HFFc6 (cell line): ENCODE measurements around the gene NPSR1. TPM values are rescaled to one million over a fixed set of nuclear protein-coding genes. Genes with fewer than 3 reads are reported as not detected.

Source experiments
- DNase-seq: peaks from one replicate; pipeline ENCODE4 v3.0.0-alpha.2; 2018
- H3K27ac Mint-ChIP-seq: 2 replicates; pipeline ENCODE4 v1.8.0; 2020; ENCODE audit warnings: mild to moderate bottlenecking, mixed read lengths
- H3K27me3 Mint-ChIP-seq: 2 replicates; pipeline ENCODE4 v1.8.0; 2021; ENCODE audit warnings: mild to moderate bottlenecking, moderate library complexity, mixed read lengths; ENCODE audit not compliant: insufficient read depth
- H3K36me3 Mint-ChIP-seq: 2 replicates; pipeline ENCODE4 v1.8.0; 2021; ENCODE audit warnings: low read depth, mixed read lengths
- H3K4me1 Mint-ChIP-seq: 2 replicates; pipeline ENCODE4 v1.8.0; 2020; ENCODE audit warnings: low read depth, mixed read lengths
- H3K4me3 Mint-ChIP-seq: 2 replicates; pipeline ENCODE4 v1.8.0; 2020; ENCODE audit warnings: mild to moderate bottlenecking, moderate library complexity, mixed read lengths
- H3K9me3 Mint-ChIP-seq: 2 replicates; pipeline ENCODE4 v1.8.0; 2020; ENCODE audit warnings: mild to moderate bottlenecking, mixed read lengths
- total RNA-seq, 6 experiments: library from RNA; stranded (reverse); fragmentation: NEBNext Ultra II Directional; extraction: Animal tissue kit (Norgen Biotek cat#: 25700); gene quantifications; 2 replicates in 1 of 6; 3 replicates in 5 of 6; pipeline ENCODE4 v1.2.3, GENCODE V29; 2021
- TF ChIP-seq, protein P1 (sequence below): fragments of 200-600 bp; sonication (generic); IDR thresholded peaks from 2 replicates; pipeline ENCODE4 v1.5.0; 2021; ENCODE audit warnings: antibody characterized with exemption, mild to moderate bottlenecking

The NPSR1 gene
- total RNA-seq, 6 experiments from 2014 or later: not detected

DNA sequence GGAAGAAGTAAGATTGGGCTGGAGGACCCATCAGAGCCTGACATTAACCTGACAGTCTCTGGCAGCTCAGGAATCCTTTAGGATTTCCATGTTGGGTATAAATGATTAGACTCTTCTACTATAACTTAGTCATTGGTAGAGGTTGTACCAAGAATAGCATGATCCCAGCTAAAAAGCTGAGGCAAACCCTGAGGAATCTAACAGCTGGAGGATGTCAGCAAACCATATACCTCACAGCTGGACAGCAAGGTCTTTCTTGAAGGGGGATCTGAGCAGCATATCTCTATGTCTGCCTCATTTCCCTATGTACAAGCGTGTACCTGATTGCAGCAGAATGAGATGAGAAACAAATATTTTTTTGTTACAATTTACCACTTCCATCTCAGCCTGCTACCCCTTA is 103.2 kb downstream of the NPSR1 start:
- H3K27ac Mint-ChIP-seq: no peak overlapping the region

DNA sequence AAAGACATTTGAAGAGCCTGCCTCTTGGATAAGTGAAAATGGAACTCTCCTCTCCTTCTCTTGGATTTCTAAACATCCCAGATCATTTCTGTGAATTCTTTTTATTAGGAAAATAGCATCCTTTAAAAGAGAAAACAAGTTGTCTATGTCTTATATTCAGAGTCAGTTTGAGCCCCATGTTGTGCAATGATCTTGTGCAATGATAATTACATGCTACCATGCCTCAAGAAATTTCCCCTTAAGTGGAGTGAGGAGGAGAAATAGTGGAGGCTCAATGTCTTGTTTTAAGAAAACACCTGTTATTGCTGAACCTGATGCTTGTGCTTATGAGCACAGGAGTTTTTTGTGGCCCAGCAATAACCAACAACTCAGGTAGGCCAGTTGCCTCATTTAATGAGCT is 103.6 kb downstream of the NPSR1 start:
- no peaks in the 10 kb centered on the region for H3K9me3 Mint-ChIP-seq
- no peak overlapping the region for H3K27ac Mint-ChIP-seq
- DNase-seq: no peak
- no peaks in the 10 kb centered on the region for H3K36me3 Mint-ChIP-seq
- H3K4me1 Mint-ChIP-seq: no peaks in the 10 kb centered on the region
- H3K27me3 Mint-ChIP-seq: peaks cover 1% of the 10 kb centered on the region; the same call in 1 of the 2 replicates
- TF ChIP-seq, protein P1, sequence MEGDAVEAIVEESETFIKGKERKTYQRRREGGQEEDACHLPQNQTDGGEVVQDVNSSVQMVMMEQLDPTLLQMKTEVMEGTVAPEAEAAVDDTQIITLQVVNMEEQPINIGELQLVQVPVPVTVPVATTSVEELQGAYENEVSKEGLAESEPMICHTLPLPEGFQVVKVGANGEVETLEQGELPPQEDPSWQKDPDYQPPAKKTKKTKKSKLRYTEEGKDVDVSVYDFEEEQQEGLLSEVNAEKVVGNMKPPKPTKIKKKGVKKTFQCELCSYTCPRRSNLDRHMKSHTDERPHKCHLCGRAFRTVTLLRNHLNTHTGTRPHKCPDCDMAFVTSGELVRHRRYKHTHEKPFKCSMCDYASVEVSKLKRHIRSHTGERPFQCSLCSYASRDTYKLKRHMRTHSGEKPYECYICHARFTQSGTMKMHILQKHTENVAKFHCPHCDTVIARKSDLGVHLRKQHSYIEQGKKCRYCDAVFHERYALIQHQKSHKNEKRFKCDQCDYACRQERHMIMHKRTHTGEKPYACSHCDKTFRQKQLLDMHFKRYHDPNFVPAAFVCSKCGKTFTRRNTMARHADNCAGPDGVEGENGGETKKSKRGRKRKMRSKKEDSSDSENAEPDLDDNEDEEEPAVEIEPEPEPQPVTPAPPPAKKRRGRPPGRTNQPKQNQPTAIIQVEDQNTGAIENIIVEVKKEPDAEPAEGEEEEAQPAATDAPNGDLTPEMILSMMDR: no peak
- no peak overlapping the region for H3K4me3 Mint-ChIP-seq

More for the DNA sequence above, 103.2 kb downstream of the NPSR1 start:
- H3K9me3 Mint-ChIP-seq: no peaks in the 10 kb centered on the region
- H3K27me3 Mint-ChIP-seq: peaks cover 1% of the 10 kb centered on the region; the same call in 1 of the 2 replicates
- TF ChIP-seq, protein P1: no peak
- no peaks in the 10 kb centered on the region for H3K4me1 Mint-ChIP-seq
- no peak overlapping the region for H3K4me3 Mint-ChIP-seq
- DNase-seq: no peak
- H3K36me3 Mint-ChIP-seq: no peaks in the 10 kb centered on the region

DNA sequence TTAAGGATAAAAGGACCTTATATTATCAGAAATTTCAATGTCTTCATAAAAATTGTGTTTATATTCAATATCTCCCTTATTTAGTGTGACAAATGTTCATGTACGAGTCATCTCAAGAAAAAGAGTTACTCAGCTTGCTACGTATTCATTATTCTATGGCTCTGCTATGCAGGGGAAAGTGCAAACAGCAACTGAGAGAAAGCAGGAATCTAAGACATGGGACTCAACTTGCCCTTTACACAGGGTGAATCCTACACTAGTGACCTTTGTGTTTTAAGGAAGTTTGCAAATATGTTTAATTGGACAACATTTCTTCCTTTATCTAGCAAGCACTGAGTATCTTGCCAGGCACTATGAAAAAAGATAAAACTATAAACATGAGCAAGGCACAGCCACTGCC is 104.7 kb downstream of the NPSR1 start:
- TF ChIP-seq, protein P1: no peak
- Mint-ChIP-seq H3K4me3 (no peak overlapping the region), H3K27me3 (no peaks in the 10 kb centered on the region; the same call in 1 of the 2 replicates), H3K27ac (no peak overlapping the region), H3K36me3 (no peaks in the 10 kb centered on the region), H3K4me1 (no peaks in the 10 kb centered on the region), H3K9me3 (no peaks in the 10 kb centered on the region)
- no peak for DNase-seq

DNA sequence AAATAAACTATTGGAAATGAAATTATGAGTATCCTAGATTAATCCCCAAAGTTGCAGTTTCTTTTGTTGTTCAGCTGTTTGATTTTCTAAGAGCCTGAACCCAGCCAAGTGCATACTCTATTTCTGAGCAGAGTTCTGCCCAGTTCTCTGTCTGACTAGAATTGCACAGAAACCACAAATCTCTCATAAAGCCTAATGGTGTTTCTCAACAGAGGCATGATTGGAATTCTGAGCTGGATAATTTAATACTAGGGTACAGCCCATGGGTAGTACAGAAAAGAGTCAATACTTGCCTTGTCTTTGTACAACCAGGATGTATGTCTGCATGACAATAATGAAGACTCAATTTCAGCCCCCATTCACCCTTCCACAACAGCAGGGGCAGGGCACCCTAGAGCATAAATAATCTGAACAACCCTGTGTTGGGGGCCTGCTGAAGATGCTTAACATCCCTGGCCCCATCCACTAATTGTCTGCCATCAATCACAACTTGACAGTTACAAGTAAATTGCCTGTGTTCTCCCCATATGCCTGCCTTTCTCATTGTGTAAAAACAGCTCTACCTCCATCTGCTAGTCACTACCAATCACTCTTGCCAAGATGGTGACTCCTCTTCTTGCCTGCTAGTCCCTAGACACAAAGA is 114.4 kb downstream of the NPSR1 start:
- Mint-ChIP-seq H3K9me3 (peaks cover under 1% of the 10 kb centered on the region; the same call in 1 of the 2 replicates), H3K27me3 (no peaks in the 10 kb centered on the region; the same call in 1 of the 2 replicates), H3K36me3 (no peaks in the 10 kb centered on the region), H3K4me1 (no peaks in the 10 kb centered on the region), H3K4me3 (no peak overlapping the region), H3K27ac (no peak overlapping the region)
- TF ChIP-seq, protein P1: no peak
- DNase-seq: peak; percentile 1

DNA sequence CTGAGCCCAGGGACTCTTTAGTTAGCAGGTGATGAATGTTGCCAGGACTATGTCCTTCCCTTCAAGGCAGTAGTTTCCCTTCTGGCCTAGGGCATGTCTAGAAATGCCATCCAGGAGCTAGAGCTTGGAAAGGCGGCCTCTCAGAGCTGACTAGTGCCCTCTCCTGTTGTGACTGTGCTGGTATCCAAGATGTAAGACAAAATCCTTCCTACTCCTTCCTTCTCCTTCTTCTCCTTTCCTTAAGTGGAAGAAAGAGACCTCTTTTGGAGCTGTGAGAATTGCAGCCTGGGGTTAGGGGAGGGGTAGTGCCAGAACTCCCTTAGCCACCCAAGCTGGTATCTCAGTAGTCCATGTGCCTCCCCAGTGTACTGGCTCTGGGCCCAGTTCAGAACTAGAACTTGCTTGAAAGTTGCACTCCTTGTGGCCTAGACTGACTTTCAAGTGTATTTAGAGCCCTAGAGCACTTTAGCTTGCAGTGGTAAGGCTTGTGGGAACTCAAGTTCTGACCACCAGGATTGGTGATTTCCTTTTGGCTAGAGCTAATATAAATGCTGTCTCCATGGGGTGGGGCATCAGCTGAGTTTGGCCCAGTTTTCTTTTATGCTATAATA is 118.8 kb downstream of the NPSR1 start:
- Mint-ChIP-seq H3K4me1 (no peaks in the 10 kb centered on the region), H3K27me3 (no peaks in the 10 kb centered on the region), H3K36me3 (no peaks in the 10 kb centered on the region), H3K27ac (no peak overlapping the region), H3K9me3 (peaks cover 16% of the 10 kb centered on the region), H3K4me3 (no peak overlapping the region)
- TF ChIP-seq, protein P1: no peak
- DNase-seq: no peak
